Measurements from ENCODE around the gene NBPF12. TPM values are rescaled to one million over a fixed set of nuclear protein-coding genes. Genes with fewer than 3 reads are reported as not detected.
"Not testable (repeated sequence)": the region's sequence is repeated elsewhere in the genome, so short reads cannot be mapped to it uniquely, and the experiment has no call there.

The NBPF12 gene
- total RNA-seq = 14.7 TPM

- H3K27me3 ChIP-seq; DNase-seq (ENCODE audit: extremely low spot score in 2 of 2); H3K4me1 ChIP-seq; intact Hi-C loops (cut with DNase I); H3K9me3 ChIP-seq; H3K36me3 ChIP-seq: not testable (repeated sequence)
- TF ChIP-seq POLR2AphosphoS5 (IDR thresholded peaks at IDR 0.05; ENCODE audit: insufficient read depth in 1 of 2, low read depth in 1 of 2) = peak in 1 of 2 donors; percentile 54
- TF ChIP-seq CTCF (IDR thresholded peaks at IDR 0.05) = peak in 1 of 3 experiments; percentile 19
- peak within 1 kb of the TSS; percentile 60 to 66 for H3K4me3 ChIP-seq
- H3K27ac ChIP-seq = peak within 1 kb of the TSS; percentile 65
Measured at GRCh38 chr1:146938242-146938902, at the start of gene NBPF12. TSS of gene NBPF12 (plus strand) at chr1:146938324. CDS start at chr1:146960144, 21,820 bp downstream.

- H3K4me3 ChIP-seq; DNase-seq (ENCODE audit: extremely low spot score in 2 of 2); H3K27me3 ChIP-seq; intact Hi-C loops (cut with DNase I); H3K27ac ChIP-seq; H3K36me3 ChIP-seq; H3K9me3 ChIP-seq; H3K4me1 ChIP-seq: not testable (repeated sequence)
Measured at GRCh38 chr1:146891355-146891754, 46.8 kb upstream of the NBPF12 start.

GRCh38 chr1:146892331-146892730 is 45.8 kb upstream of the NBPF12 start:
- H3K4me3 ChIP-seq; intact Hi-C loops (cut with DNase I); H3K27me3 ChIP-seq; H3K4me1 ChIP-seq; H3K9me3 ChIP-seq; DNase-seq (ENCODE audit: extremely low spot score in 2 of 2); H3K36me3 ChIP-seq; H3K27ac ChIP-seq: not testable (repeated sequence)

- H3K27ac ChIP-seq; DNase-seq (ENCODE audit: extremely low spot score in 2 of 2); intact Hi-C loops (cut with DNase I); H3K4me1 ChIP-seq; H3K4me3 ChIP-seq; H3K36me3 ChIP-seq; H3K9me3 ChIP-seq; H3K27me3 ChIP-seq: not testable (repeated sequence)
Measured at GRCh38 chr1:146907565-146908261, 30.4 kb upstream of the NBPF12 start.

- H3K27me3 ChIP-seq; H3K27ac ChIP-seq; H3K4me3 ChIP-seq; DNase-seq (ENCODE audit: extremely low spot score in 2 of 2); H3K4me1 ChIP-seq; H3K36me3 ChIP-seq; intact Hi-C loops (cut with DNase I); H3K9me3 ChIP-seq: not testable (repeated sequence)
Measured at GRCh38 chr1:146912975-146913374, 25.1 kb upstream of the NBPF12 start.

GRCh38 chr1:146920811-146921210 is 17.3 kb upstream of the NBPF12 start:
- intact Hi-C loops (cut with DNase I); DNase-seq (ENCODE audit: extremely low spot score in 2 of 2); H3K9me3 ChIP-seq; H3K27me3 ChIP-seq; H3K4me3 ChIP-seq; H3K36me3 ChIP-seq; H3K27ac ChIP-seq; H3K4me1 ChIP-seq: not testable (repeated sequence)

GRCh38 chr1:146922614-146923013 is 15.5 kb upstream of the NBPF12 start:
- DNase-seq (ENCODE audit: extremely low spot score in 2 of 2); H3K36me3 ChIP-seq; H3K27me3 ChIP-seq; H3K27ac ChIP-seq; H3K4me3 ChIP-seq; H3K4me1 ChIP-seq; H3K9me3 ChIP-seq; intact Hi-C loops (cut with DNase I): not testable (repeated sequence)

- H3K27ac ChIP-seq; H3K4me1 ChIP-seq; DNase-seq (ENCODE audit: extremely low spot score in 2 of 2); H3K9me3 ChIP-seq; H3K36me3 ChIP-seq; intact Hi-C loops (cut with DNase I); H3K27me3 ChIP-seq; H3K4me3 ChIP-seq: not testable (repeated sequence)
Measured at GRCh38 chr1:146924106-146924505, 14.0 kb upstream of the NBPF12 start.

- H3K36me3 ChIP-seq; H3K27ac ChIP-seq; H3K4me3 ChIP-seq; intact Hi-C loops (cut with DNase I); H3K4me1 ChIP-seq; H3K9me3 ChIP-seq; H3K27me3 ChIP-seq; DNase-seq (ENCODE audit: extremely low spot score in 2 of 2): not testable (repeated sequence)
Measured at GRCh38 chr1:146926413-146926812, 11.7 kb upstream of the NBPF12 start.

GRCh38 chr1:146930225-146930624 is 7.9 kb upstream of the NBPF12 start:
- DNase-seq (ENCODE audit: extremely low spot score in 2 of 2); H3K4me1 ChIP-seq; intact Hi-C loops (cut with DNase I): not testable (repeated sequence)

GRCh38 chr1:146934390-146935223 is 3.5 kb upstream of the NBPF12 start:
- H3K27ac ChIP-seq; H3K9me3 ChIP-seq; H3K4me3 ChIP-seq; intact Hi-C loops (cut with DNase I); DNase-seq (ENCODE audit: extremely low spot score in 2 of 2); H3K36me3 ChIP-seq; H3K27me3 ChIP-seq; H3K4me1 ChIP-seq: not testable (repeated sequence)

More at GRCh38 chr1:146930225-146930624, 7.9 kb upstream of the NBPF12 start:
- H3K27ac ChIP-seq, H3K36me3 ChIP-seq, H3K27me3 ChIP-seq, H3K4me3 ChIP-seq, H3K9me3 ChIP-seq: not testable (repeated sequence)

GRCh38 chr1:146937462-146937861 is 662 bp upstream of the NBPF12 start:
- H3K27ac ChIP-seq; H3K9me3 ChIP-seq; H3K4me3 ChIP-seq; DNase-seq (ENCODE audit: extremely low spot score in 2 of 2); H3K27me3 ChIP-seq; H3K4me1 ChIP-seq; intact Hi-C loops (cut with DNase I); H3K36me3 ChIP-seq: not testable (repeated sequence)

All from vagina (tissue), 2 donors.